ENCODE measurements around the gene ERICH3.

ERICH3 gene

GRCh38 chr1:74673351-74674111, at the start of gene ERICH3:
Gene ERICH3, minus strand, starts transcription at chr1:74673792. Its CDS starts 273 bp downstream, at chr1:74673519.
- no peak within 1 kb of the TSS for H3K27ac Mint-ChIP-seq
- H3K27me3 Mint-ChIP-seq, result peaks cover 51% of the 10 kb centered on the region
- no peak for DNase-seq
- peaks cover 7% of the 10 kb centered on the region for H3K9me3 Mint-ChIP-seq
- H3K4me1 Mint-ChIP-seq (ENCODE audit: low read depth), result peaks cover 6% of the 10 kb centered on the region
- no peaks in the 10 kb centered on the region for H3K36me3 Mint-ChIP-seq (ENCODE audit: low read depth)
- H3K4me3 Mint-ChIP-seq, result no peak within 1 kb of the TSS

- no peaks in the 10 kb centered on the region for H3K27me3 Mint-ChIP-seq
- no peak for DNase-seq
- H3K27ac Mint-ChIP-seq, result no peak overlapping the region
- no peak overlapping the region for H3K4me3 Mint-ChIP-seq
- no peaks in the 10 kb centered on the region for H3K9me3 Mint-ChIP-seq
- peaks cover 48% of the 10 kb centered on the region for H3K36me3 Mint-ChIP-seq (ENCODE audit: low read depth)
- no peaks in the 10 kb centered on the region for H3K4me1 Mint-ChIP-seq (ENCODE audit: low read depth)
Measured at GRCh38 chr1:74717626-74718025, 44.0 kb upstream of the ERICH3 start.

- DNase-seq, result no peak
- Mint-ChIP-seq H3K4me3 (no peak overlapping the region), H3K9me3 (no peaks in the 10 kb centered on the region), H3K27me3 (no peaks in the 10 kb centered on the region), H3K4me1 (ENCODE audit: low read depth) (no peaks in the 10 kb centered on the region), H3K36me3 (ENCODE audit: low read depth) (peaks cover 44% of the 10 kb centered on the region), H3K27ac (no peak overlapping the region)
Measured at GRCh38 chr1:74716822-74717221, 43.2 kb upstream of the ERICH3 start.

DNA sequence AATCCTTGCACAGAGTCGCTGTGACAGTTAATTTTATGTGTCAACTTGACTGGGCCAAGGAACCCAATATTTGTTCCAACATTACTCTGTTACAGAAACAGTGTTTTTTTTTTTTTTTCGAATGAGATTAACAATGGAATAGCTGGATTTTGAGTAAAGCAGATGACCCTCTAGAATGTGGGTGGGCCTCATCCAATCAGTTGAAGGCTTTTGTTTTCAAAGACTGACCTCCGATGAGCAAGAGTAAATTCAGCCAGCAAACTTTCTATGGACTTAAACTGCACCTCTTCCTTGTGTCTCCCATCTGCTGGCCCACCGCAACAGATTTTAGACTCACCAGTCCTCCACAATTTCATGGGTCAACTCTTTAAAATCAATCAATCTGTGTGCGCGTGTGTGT, 42.2 kb upstream of the ERICH3 start:
- no peaks in the 10 kb centered on the region for H3K4me1 Mint-ChIP-seq (ENCODE audit: low read depth)
- no peaks in the 10 kb centered on the region for H3K27me3 Mint-ChIP-seq
- peaks cover 44% of the 10 kb centered on the region for H3K36me3 Mint-ChIP-seq (ENCODE audit: low read depth)
- H3K4me3 Mint-ChIP-seq, result no peak overlapping the region
- no peak overlapping the region for H3K27ac Mint-ChIP-seq
- no peaks in the 10 kb centered on the region for H3K9me3 Mint-ChIP-seq
- no peak for DNase-seq

- H3K27ac Mint-ChIP-seq, result no peak overlapping the region
- DNase-seq, result no peak
- no peaks in the 10 kb centered on the region for H3K4me1 Mint-ChIP-seq (ENCODE audit: low read depth)
- H3K4me3 Mint-ChIP-seq, result no peak overlapping the region
- no peaks in the 10 kb centered on the region for H3K27me3 Mint-ChIP-seq
- peaks cover 44% of the 10 kb centered on the region for H3K36me3 Mint-ChIP-seq (ENCODE audit: low read depth)
- H3K9me3 Mint-ChIP-seq, result no peaks in the 10 kb centered on the region
Measured at GRCh38 chr1:74715236-74715502, 41.6 kb upstream of the ERICH3 start.

DNA sequence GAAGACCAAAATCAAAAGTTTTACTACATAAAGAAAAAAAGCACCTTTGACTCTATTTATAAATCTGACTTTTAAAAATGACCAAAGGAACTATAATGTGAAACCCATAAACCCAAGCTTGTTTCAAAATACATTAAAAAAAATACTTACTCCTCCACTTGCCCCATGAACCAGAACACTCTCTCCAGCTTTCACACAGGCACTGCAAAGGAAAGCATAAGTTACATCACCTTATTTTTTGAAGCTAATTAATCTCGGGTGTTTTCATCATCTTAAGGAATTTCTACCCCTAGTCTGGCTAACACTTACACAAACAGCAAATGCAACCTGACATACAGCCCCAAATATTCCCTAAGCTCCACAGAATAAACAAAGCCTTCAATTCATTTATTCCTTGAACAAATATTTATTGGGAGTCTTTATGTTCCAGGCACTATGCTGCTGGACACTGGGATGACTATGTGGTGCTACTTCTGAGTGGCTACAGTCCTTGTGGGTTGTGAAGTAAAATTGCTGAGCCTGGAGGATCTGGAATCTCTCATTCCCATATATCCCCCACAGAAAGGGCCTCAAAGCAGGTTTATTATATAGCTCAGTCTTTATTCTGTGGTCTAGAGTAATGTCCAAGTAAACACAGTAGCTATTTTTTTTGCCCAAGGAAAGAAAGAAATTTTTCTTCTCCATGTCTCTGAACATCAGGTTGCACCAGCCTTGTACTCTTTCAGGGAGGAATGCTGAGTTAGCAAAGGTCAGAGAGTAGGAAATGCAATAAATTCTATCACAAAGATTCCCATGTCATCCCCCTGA, 41.0 kb upstream of the ERICH3 start:
- Mint-ChIP-seq H3K4me3 (no peak overlapping the region), H3K4me1 (ENCODE audit: low read depth) (no peaks in the 10 kb centered on the region), H3K27ac (no peak overlapping the region), H3K36me3 (ENCODE audit: low read depth) (peaks cover 42% of the 10 kb centered on the region), H3K9me3 (no peaks in the 10 kb centered on the region), H3K27me3 (no peaks in the 10 kb centered on the region)
- DNase-seq, result no peak

- no peak for DNase-seq
- H3K9me3 Mint-ChIP-seq, result no peaks in the 10 kb centered on the region
- H3K4me1 Mint-ChIP-seq (ENCODE audit: low read depth), result no peaks in the 10 kb centered on the region
- no peaks in the 10 kb centered on the region for H3K27me3 Mint-ChIP-seq
- H3K36me3 Mint-ChIP-seq (ENCODE audit: low read depth), result peaks cover 49% of the 10 kb centered on the region
- H3K27ac Mint-ChIP-seq, result no peak overlapping the region
- no peak overlapping the region for H3K4me3 Mint-ChIP-seq
Measured at GRCh38 chr1:74713849-74714248, 40.3 kb upstream of the ERICH3 start.

DNA sequence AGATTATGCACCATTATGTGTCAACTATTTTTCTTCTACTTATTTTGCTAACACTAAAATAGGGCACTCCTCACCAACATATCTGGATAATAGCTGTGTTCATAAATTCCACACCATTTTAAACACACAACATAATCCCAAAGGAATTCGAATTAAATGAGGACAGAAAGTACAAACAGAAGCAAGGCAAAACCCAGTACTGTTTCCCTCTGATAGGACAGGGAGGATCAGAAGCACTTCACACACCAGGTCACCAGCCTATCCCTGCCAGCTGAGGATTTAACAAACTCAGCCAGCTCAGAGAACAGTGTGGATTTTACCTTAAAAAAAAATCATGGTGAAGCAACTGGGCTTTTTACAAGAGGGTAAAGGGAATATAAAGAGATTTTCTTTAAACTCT, 39.3 kb upstream of the ERICH3 start:
- H3K4me1 Mint-ChIP-seq (ENCODE audit: low read depth), result no peaks in the 10 kb centered on the region
- H3K27ac Mint-ChIP-seq, result no peak overlapping the region
- no peaks in the 10 kb centered on the region for H3K27me3 Mint-ChIP-seq
- peaks cover 56% of the 10 kb centered on the region for H3K36me3 Mint-ChIP-seq (ENCODE audit: low read depth)
- no peaks in the 10 kb centered on the region for H3K9me3 Mint-ChIP-seq
- no peak overlapping the region for H3K4me3 Mint-ChIP-seq
- no peak for DNase-seq

GRCh38 chr1:74703386-74704182, 30.0 kb upstream of the ERICH3 start:
- Mint-ChIP-seq H3K9me3 (no peaks in the 10 kb centered on the region), H3K4me3 (no peak overlapping the region), H3K4me1 (ENCODE audit: low read depth) (no peaks in the 10 kb centered on the region), H3K36me3 (ENCODE audit: low read depth) (peaks cover 59% of the 10 kb centered on the region), H3K27ac (no peak overlapping the region), H3K27me3 (no peaks in the 10 kb centered on the region)
- no peak for DNase-seq

DNA sequence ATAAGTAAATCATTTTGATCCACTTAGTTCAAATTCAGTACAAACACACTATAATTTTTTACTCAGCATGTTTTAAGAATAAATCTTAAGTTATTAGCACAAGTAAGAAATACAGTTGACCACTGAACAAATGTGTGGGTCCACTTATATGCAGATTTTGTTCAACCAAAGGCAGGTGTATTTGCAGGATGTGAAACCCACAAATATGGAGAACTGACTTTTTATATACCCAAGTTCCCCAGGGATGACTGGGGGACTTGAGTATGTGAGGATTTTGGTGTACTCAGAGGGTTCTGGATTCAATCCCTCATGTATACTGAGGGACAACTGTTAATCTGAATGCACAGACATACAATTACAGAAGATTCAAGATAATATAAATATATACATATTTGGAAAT, 25.7 kb upstream of the ERICH3 start:
- H3K4me3 Mint-ChIP-seq, result no peak overlapping the region
- H3K27me3 Mint-ChIP-seq, result no peaks in the 10 kb centered on the region
- no peak overlapping the region for H3K27ac Mint-ChIP-seq
- no peaks in the 10 kb centered on the region for H3K4me1 Mint-ChIP-seq (ENCODE audit: low read depth)
- DNase-seq, result no peak
- no peaks in the 10 kb centered on the region for H3K9me3 Mint-ChIP-seq
- peaks cover 26% of the 10 kb centered on the region for H3K36me3 Mint-ChIP-seq (ENCODE audit: low read depth)

DNA sequence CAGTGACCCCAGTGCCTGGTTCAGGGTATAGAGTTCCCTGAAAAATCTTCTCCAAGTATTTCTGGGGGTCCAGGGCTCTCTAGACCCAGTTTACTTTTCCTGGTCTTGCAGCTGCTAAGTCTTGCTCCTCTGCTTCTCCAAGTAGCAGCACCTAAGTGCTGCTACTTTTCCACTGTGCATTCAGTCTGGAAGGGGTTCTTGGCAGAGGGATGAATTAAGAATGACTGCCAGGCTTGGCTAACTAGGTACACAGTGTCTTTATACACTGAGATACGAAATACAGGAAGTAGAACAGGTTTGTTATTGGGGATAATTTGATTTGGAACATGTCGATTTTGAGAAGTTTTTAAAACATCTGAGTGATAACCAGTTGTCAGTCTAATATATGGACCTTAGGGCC, 24.2 kb upstream of the ERICH3 start:
- Mint-ChIP-seq H3K27me3 (no peaks in the 10 kb centered on the region), H3K9me3 (no peaks in the 10 kb centered on the region), H3K4me1 (ENCODE audit: low read depth) (no peaks in the 10 kb centered on the region), H3K36me3 (ENCODE audit: low read depth) (peaks cover 11% of the 10 kb centered on the region), H3K4me3 (no peak overlapping the region), H3K27ac (no peak overlapping the region)
- no peak for DNase-seq

- no peak overlapping the region for H3K27ac Mint-ChIP-seq
Measured at GRCh38 chr1:74693473-74693872, 19.9 kb upstream of the ERICH3 start.

GRCh38 chr1:74690909-74691308, 17.3 kb upstream of the ERICH3 start:
- Mint-ChIP-seq H3K27me3 (no peaks in the 10 kb centered on the region), H3K4me3 (no peak overlapping the region), H3K4me1 (ENCODE audit: low read depth) (peaks cover 1% of the 10 kb centered on the region), H3K36me3 (ENCODE audit: low read depth) (no peaks in the 10 kb centered on the region), H3K9me3 (no peaks in the 10 kb centered on the region), H3K27ac (no peak overlapping the region)
- no peak for DNase-seq

More at GRCh38 chr1:74693473-74693872, 19.9 kb upstream of the ERICH3 start:
- Mint-ChIP-seq H3K36me3 (ENCODE audit: low read depth) (no peaks in the 10 kb centered on the region), H3K4me1 (ENCODE audit: low read depth) (peaks cover 1% of the 10 kb centered on the region), H3K27me3 (no peaks in the 10 kb centered on the region), H3K9me3 (no peaks in the 10 kb centered on the region), H3K4me3 (no peak overlapping the region)
- DNase-seq, result no peak

DNA sequence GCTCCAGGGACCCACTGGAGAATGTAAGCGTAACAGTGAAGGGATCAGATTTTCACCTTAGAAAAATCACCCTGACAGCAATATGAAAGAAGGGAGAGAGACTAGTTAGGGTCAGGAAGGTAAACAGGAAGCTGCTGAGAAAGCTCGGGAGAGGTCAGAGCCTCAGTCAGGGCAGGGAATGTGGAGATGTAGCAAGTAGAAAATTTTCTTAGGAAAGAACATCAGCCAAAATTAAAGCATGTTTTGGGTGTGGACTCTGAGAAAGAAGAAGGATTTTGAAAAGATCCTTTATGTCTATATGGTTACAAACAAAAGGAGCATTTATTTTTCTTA, 16.7 kb upstream of the ERICH3 start:
- no peaks in the 10 kb centered on the region for H3K27me3 Mint-ChIP-seq
- no peak overlapping the region for H3K4me3 Mint-ChIP-seq
- no peak overlapping the region for H3K27ac Mint-ChIP-seq
- H3K4me1 Mint-ChIP-seq (ENCODE audit: low read depth), result peaks cover 1% of the 10 kb centered on the region
- H3K36me3 Mint-ChIP-seq (ENCODE audit: low read depth), result no peaks in the 10 kb centered on the region
- DNase-seq, result no peak
- H3K9me3 Mint-ChIP-seq, result no peaks in the 10 kb centered on the region
